ENCODE results near the gene BTBD19. TPM values are rescaled to one million over a fixed set of nuclear protein-coding genes. Genes with fewer than 3 reads are reported as not detected.

BTBD19 gene
- total RNA-seq, 1 experiment from 2014 or later, result 15.5 TPM

- intact Hi-C loops (cut with micrococcal nuclease), result no loop called here
- no peak for TF ChIP-seq CTCF (IDR thresholded peaks at IDR 0.05; ENCODE audit: unreplicated experiment)
- POLR2A ChIA-PET, result interaction anchor here (0.6 to 1.2 kb wide), 4 partner anchors 11 to 101 kb away, joined by 3 read pairs; partner anchors contain the start of genes PTCH2 and RPS8
- no peaks in the 10 kb centered on the region for H3K9me3 Mint-ChIP-seq (ENCODE audit: unreplicated experiment)
- no peak overlapping the region for H3K4me3 Mint-ChIP-seq (ENCODE audit: unreplicated experiment)
- DNase-seq (ENCODE audit: unreplicated experiment), result no peak
- H3K36me3 Mint-ChIP-seq (ENCODE audit: insufficient read depth, unreplicated experiment), result no peaks in the 10 kb centered on the region
- CTCF ChIA-PET, result interaction anchor here (1.2 to 1.4 kb wide), 2 partner anchors 13 to 163 kb away, joined by 3 to 5 read pairs; no protein-coding TSS in a partner anchor
- no peaks in the 10 kb centered on the region for H3K27me3 Mint-ChIP-seq (ENCODE audit: insufficient read depth, unreplicated experiment)
- BruUV-seq (replicated peaks), result no TSS peak
- no peaks in the 10 kb centered on the region for H3K4me1 Mint-ChIP-seq (ENCODE audit: insufficient read depth, unreplicated experiment)
- no peak overlapping the region for H3K27ac Mint-ChIP-seq (ENCODE audit: low read depth, unreplicated experiment)
These were observed 23.2 kb downstream of the BTBD19 start for GRCh38 chr1:44831516-44831915.

- H3K4me3 Mint-ChIP-seq (ENCODE audit: unreplicated experiment), result no peak overlapping the region
- no peak for DNase-seq (ENCODE audit: unreplicated experiment)
- H3K27me3 Mint-ChIP-seq (ENCODE audit: insufficient read depth, unreplicated experiment), result no peaks in the 10 kb centered on the region
- ChIA-PET POLR2A (interaction anchor here (0.7 to 1.2 kb wide), 4 partner anchors 15 to 57 kb away, joined by 3 read pairs; partner anchors contain the start of gene RPS8), CTCF (interaction anchor here (0.5 to 1.2 kb wide), 2 partner anchors 34 to 162 kb away, joined by 3 read pairs; no protein-coding TSS in a partner anchor)
- intact Hi-C loops (cut with micrococcal nuclease), result no loop called here
- no peaks in the 10 kb centered on the region for H3K36me3 Mint-ChIP-seq (ENCODE audit: insufficient read depth, unreplicated experiment)
- H3K4me1 Mint-ChIP-seq (ENCODE audit: insufficient read depth, unreplicated experiment), result no peaks in the 10 kb centered on the region
- no peak overlapping the region for H3K27ac Mint-ChIP-seq (ENCODE audit: low read depth, unreplicated experiment)
- H3K9me3 Mint-ChIP-seq (ENCODE audit: unreplicated experiment), result no peaks in the 10 kb centered on the region
- no TSS peak for BruUV-seq (replicated peaks)
- TF ChIP-seq CTCF (IDR thresholded peaks at IDR 0.05; ENCODE audit: unreplicated experiment), result no peak
These were observed 23.9 kb downstream of the BTBD19 start for GRCh38 chr1:44832056-44832705.

GRCh38 chr1:44834328-44834727, 26.0 kb downstream of the BTBD19 start:
- no peaks in the 10 kb centered on the region for H3K36me3 Mint-ChIP-seq (ENCODE audit: insufficient read depth, unreplicated experiment)
- DNase-seq (ENCODE audit: unreplicated experiment), result no peak
- BruUV-seq (replicated peaks), result no TSS peak
- no peak for TF ChIP-seq CTCF (IDR thresholded peaks at IDR 0.05; ENCODE audit: unreplicated experiment)
- H3K27me3 Mint-ChIP-seq (ENCODE audit: insufficient read depth, unreplicated experiment), result no peaks in the 10 kb centered on the region
- H3K27ac Mint-ChIP-seq (ENCODE audit: low read depth, unreplicated experiment), result no peak overlapping the region
- H3K4me1 Mint-ChIP-seq (ENCODE audit: insufficient read depth, unreplicated experiment), result no peaks in the 10 kb centered on the region
- ChIA-PET POLR2A (no interaction called here), CTCF (interaction anchor here (0.7 to 3.0 kb wide), 9 partner anchors 13 to 178 kb away, joined by 3 to 14 read pairs (median 4); partner anchors contain the start of genes HECTD3 and UROD)
- H3K4me3 Mint-ChIP-seq (ENCODE audit: unreplicated experiment), result no peak overlapping the region
- no peaks in the 10 kb centered on the region for H3K9me3 Mint-ChIP-seq (ENCODE audit: unreplicated experiment)
- intact Hi-C loops (cut with micrococcal nuclease), result loop anchor here (2.0 kb wide), 1 partner anchor 42 kb away; no protein-coding TSS in a partner anchor
